Measurements from ENCODE around the gene OR4D9. TPM values are rescaled to one million over a fixed set of nuclear protein-coding genes. Genes with fewer than 3 reads are reported as not detected.
A peak's percentile ranks its signal among the peaks of the same experiment; 100 is the strongest.
"Not testable (repeated sequence)": the region's sequence is repeated elsewhere in the genome, so short reads cannot be mapped to it uniquely, and the experiment has no call there.

The OR4D9 gene
- total RNA-seq, 1 donor from 2014 or later: not detected

GRCh38 chr11:59534676-59535075 lies 23.3 kb downstream of the OR4D9 start:
- Mint-ChIP-seq H3K9me3 (no peaks in the 10 kb centered on the region), H3K4me3 (no peak overlapping the region), H3K27me3 (ENCODE audit: insufficient read depth) (peaks cover 2% of the 10 kb centered on the region), H3K36me3 (ENCODE audit: low read depth) (no peaks in the 10 kb centered on the region), H3K27ac (no peak overlapping the region), H3K4me1 (ENCODE audit: low read depth) (peaks cover 23% of the 10 kb centered on the region)
- intact Hi-C loops (cut with micrococcal nuclease): no loop called here
- no peak for DNase-seq (ENCODE audit: low spot score)

GRCh38 chr11:59542142-59542810 lies 30.9 kb downstream of the OR4D9 start:
- H3K27ac Mint-ChIP-seq: no peak overlapping the region
- H3K4me3 Mint-ChIP-seq: no peak overlapping the region
- H3K9me3 Mint-ChIP-seq: no peaks in the 10 kb centered on the region
- intact Hi-C loops (cut with micrococcal nuclease): no loop called here
- no peaks in the 10 kb centered on the region for H3K36me3 Mint-ChIP-seq (ENCODE audit: low read depth)
- H3K4me1 Mint-ChIP-seq (ENCODE audit: low read depth): peaks cover 9% of the 10 kb centered on the region
- no peak for DNase-seq (ENCODE audit: low spot score)
- H3K27me3 Mint-ChIP-seq (ENCODE audit: insufficient read depth): peaks cover 13% of the 10 kb centered on the region

- H3K27me3 Mint-ChIP-seq (ENCODE audit: insufficient read depth): peaks cover 13% of the 10 kb centered on the region
- DNase-seq (ENCODE audit: low spot score); H3K27ac Mint-ChIP-seq; H3K4me1 Mint-ChIP-seq (ENCODE audit: low read depth); intact Hi-C loops (cut with micrococcal nuclease); H3K36me3 Mint-ChIP-seq (ENCODE audit: low read depth); H3K4me3 Mint-ChIP-seq; H3K9me3 Mint-ChIP-seq: not testable (repeated sequence)
Observed at GRCh38 chr11:59543713-59544112, 32.4 kb downstream of the OR4D9 start.

- Mint-ChIP-seq H3K9me3 (no peaks in the 10 kb centered on the region), H3K4me1 (ENCODE audit: low read depth) (peaks cover 11% of the 10 kb centered on the region), H3K36me3 (ENCODE audit: low read depth) (no peaks in the 10 kb centered on the region), H3K27me3 (ENCODE audit: insufficient read depth) (peaks cover 11% of the 10 kb centered on the region), H3K4me3 (no peak overlapping the region), H3K27ac (no peak overlapping the region)
- no peak for DNase-seq (ENCODE audit: low spot score)
- intact Hi-C loops (cut with micrococcal nuclease): no loop called here
Observed at GRCh38 chr11:59544869-59545178, 33.5 kb downstream of the OR4D9 start.

GRCh38 chr11:59545179-59546020 lies 34.1 kb downstream of the OR4D9 start:
- no peak overlapping the region for H3K4me3 Mint-ChIP-seq
- H3K4me1 Mint-ChIP-seq (ENCODE audit: low read depth): peaks cover 14% of the 10 kb centered on the region
- DNase-seq (ENCODE audit: low spot score): no peak
- no peak overlapping the region for H3K27ac Mint-ChIP-seq
- no peaks in the 10 kb centered on the region for H3K36me3 Mint-ChIP-seq (ENCODE audit: low read depth)
- intact Hi-C loops (cut with micrococcal nuclease): no loop called here
- peaks cover 11% of the 10 kb centered on the region for H3K27me3 Mint-ChIP-seq (ENCODE audit: insufficient read depth)
- no peaks in the 10 kb centered on the region for H3K9me3 Mint-ChIP-seq

GRCh38 chr11:59547605-59548308 lies 36.4 kb downstream of the OR4D9 start:
- H3K27ac Mint-ChIP-seq; H3K36me3 Mint-ChIP-seq (ENCODE audit: low read depth); H3K9me3 Mint-ChIP-seq; H3K4me3 Mint-ChIP-seq; intact Hi-C loops (cut with micrococcal nuclease); DNase-seq (ENCODE audit: low spot score): not testable (repeated sequence)
- Mint-ChIP-seq H3K27me3 (ENCODE audit: insufficient read depth) (peaks cover 21% of the 10 kb centered on the region), H3K4me1 (ENCODE audit: low read depth) (peaks cover 34% of the 10 kb centered on the region)

- H3K36me3 Mint-ChIP-seq (ENCODE audit: low read depth): no peaks in the 10 kb centered on the region
- no peak overlapping the region for H3K4me3 Mint-ChIP-seq
- no peak for DNase-seq (ENCODE audit: low spot score)
- no peak overlapping the region for H3K27ac Mint-ChIP-seq
- peaks cover 23% of the 10 kb centered on the region for H3K27me3 Mint-ChIP-seq (ENCODE audit: insufficient read depth)
- peaks cover 37% of the 10 kb centered on the region for H3K4me1 Mint-ChIP-seq (ENCODE audit: low read depth)
- intact Hi-C loops (cut with micrococcal nuclease): no loop called here
- no peaks in the 10 kb centered on the region for H3K9me3 Mint-ChIP-seq
Observed at GRCh38 chr11:59548309-59548656, 36.9 kb downstream of the OR4D9 start.

GRCh38 chr11:59550368-59550841 lies 39.1 kb downstream of the OR4D9 start:
- H3K27me3 Mint-ChIP-seq (ENCODE audit: insufficient read depth): peaks cover 19% of the 10 kb centered on the region
- DNase-seq (ENCODE audit: low spot score): peak; percentile 82
- H3K36me3 Mint-ChIP-seq (ENCODE audit: low read depth): no peaks in the 10 kb centered on the region
- peaks cover 38% of the 10 kb centered on the region for H3K4me1 Mint-ChIP-seq (ENCODE audit: low read depth)
- intact Hi-C loops (cut with micrococcal nuclease): loop anchor here (1.0 to 10.0 kb wide), 10 partner anchors 13 to 1908 kb away; partner anchors contain the start of genes DTX4, FAM111A, FAM111B and MED19
- H3K9me3 Mint-ChIP-seq: no peaks in the 10 kb centered on the region
- H3K27ac Mint-ChIP-seq: peak overlapping the region; percentile 93
- H3K4me3 Mint-ChIP-seq: peak overlapping the region; percentile 82

- DNase-seq (ENCODE audit: low spot score): peak; percentile 70
- H3K27ac Mint-ChIP-seq: peak overlapping the region; percentile 93
- no peaks in the 10 kb centered on the region for H3K9me3 Mint-ChIP-seq
- peaks cover 20% of the 10 kb centered on the region for H3K27me3 Mint-ChIP-seq (ENCODE audit: insufficient read depth)
- peaks cover 44% of the 10 kb centered on the region for H3K4me1 Mint-ChIP-seq (ENCODE audit: low read depth)
- H3K36me3 Mint-ChIP-seq (ENCODE audit: low read depth): no peaks in the 10 kb centered on the region
- intact Hi-C loops (cut with micrococcal nuclease): loop anchor here (1.0 to 10.0 kb wide), 12 partner anchors 9 to 1909 kb away; partner anchors contain the start of genes DTX4, FAM111A, FAM111B and MED19
- H3K4me3 Mint-ChIP-seq: peak overlapping the region; percentile 82
Observed at GRCh38 chr11:59550842-59551658, 39.7 kb downstream of the OR4D9 start.

GRCh38 chr11:59551659-59552521 lies 40.6 kb downstream of the OR4D9 start:
- intact Hi-C loops (cut with micrococcal nuclease): loop anchor here (1.0 to 10.0 kb wide), 7 partner anchors 8 to 1910 kb away; partner anchors contain the start of genes DTX4, FAM111B, MED19 and MRPL16
- peak overlapping the region; percentile 82 for H3K4me3 Mint-ChIP-seq
- no peaks in the 10 kb centered on the region for H3K9me3 Mint-ChIP-seq
- H3K27me3 Mint-ChIP-seq (ENCODE audit: insufficient read depth): peaks cover 20% of the 10 kb centered on the region
- DNase-seq (ENCODE audit: low spot score): no peak
- H3K27ac Mint-ChIP-seq: peak overlapping the region; percentile 93
- H3K36me3 Mint-ChIP-seq (ENCODE audit: low read depth): no peaks in the 10 kb centered on the region
- H3K4me1 Mint-ChIP-seq (ENCODE audit: low read depth): peaks cover 53% of the 10 kb centered on the region

GRCh38 chr11:59552844-59553243 lies 41.5 kb downstream of the OR4D9 start:
- Mint-ChIP-seq H3K27ac (no peak overlapping the region), H3K4me1 (ENCODE audit: low read depth) (peaks cover 58% of the 10 kb centered on the region), H3K4me3 (peak overlapping the region; percentile 53), H3K27me3 (ENCODE audit: insufficient read depth) (peaks cover 21% of the 10 kb centered on the region), H3K9me3 (no peaks in the 10 kb centered on the region), H3K36me3 (ENCODE audit: low read depth) (no peaks in the 10 kb centered on the region)
- no peak for DNase-seq (ENCODE audit: low spot score)
- intact Hi-C loops (cut with micrococcal nuclease): loop anchor here (5.0 to 10.0 kb wide), 3 partner anchors 448 to 1911 kb away; partner anchors contain the start of genes FAM111B, MED19 and TMX2
